ENCODE measurements around the gene RABGAP1L.
"Not testable (repeated sequence)": the region's sequence is repeated elsewhere in the genome, so short reads cannot be mapped to it uniquely, and the experiment has no call there.

Gene RABGAP1L

DNA sequence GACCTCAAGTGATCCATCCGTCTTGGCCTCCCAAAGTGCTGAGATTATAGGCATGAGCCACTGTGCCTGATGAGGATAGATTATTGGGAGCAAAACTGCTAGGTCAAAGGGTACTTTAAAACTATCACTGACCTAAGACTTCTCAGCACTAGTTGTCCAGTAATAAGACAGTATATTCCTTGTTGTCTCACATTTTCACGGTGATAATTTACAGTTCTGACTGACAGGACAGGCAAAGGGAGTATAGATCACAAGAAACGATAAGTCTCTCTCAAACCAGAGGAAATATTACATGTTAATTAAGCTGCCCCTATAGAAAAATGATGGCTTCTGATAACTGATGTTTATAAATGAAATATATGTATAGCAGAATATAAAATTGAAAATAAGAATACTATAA lies 860.2 kb downstream of the RABGAP1L start:
- no peak for DNase-seq

DNA sequence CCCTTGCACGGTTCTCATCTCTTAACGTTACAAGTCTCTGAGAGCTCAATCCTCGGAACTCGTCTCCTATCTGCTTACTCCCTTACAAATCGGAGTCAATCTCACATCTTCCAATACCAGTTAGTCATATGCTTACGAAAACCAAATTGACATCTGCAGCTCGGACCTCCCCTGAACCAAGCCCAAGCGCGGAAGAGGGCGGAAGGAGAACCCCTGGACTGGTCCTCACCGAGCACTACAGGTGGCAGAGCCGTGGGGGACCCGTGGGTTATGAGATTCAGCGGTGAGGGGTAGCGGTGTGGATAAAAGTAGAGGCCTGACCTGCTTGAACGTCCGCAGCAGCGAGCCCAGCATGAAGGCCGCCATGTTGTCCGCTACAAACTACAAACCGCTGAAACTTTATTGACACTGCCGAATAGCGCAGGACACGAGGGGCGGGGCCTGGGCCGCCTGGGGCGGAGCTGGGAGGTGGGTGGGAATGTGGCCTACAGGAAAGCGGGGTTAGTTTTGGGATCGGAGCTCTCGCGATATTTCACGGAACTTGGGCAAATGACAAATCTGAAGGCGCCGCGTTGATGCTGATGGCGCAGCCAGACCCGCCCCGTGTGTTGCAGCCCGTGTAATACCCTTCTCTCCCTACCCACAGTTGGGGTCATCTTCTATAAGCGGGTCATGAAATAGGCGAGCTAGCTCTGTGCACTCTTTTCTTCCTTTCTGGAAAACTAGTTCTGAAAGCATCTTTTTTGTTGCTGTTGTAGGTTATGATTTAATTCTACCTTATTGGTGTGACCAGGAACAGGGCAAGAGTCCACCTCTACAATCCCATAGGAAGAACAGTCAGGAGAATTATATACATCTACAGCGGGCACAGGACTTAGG lies 864.0 kb downstream of the RABGAP1L start, which contains the start of gene MRPS14:
MRPS14 (minus strand) TSS at position 383 of the 879 bp plus-strand sequence; CDS start at position 366, 17 bp downstream.
- DNase-seq: peak; percentile 97 to 99

DNA sequence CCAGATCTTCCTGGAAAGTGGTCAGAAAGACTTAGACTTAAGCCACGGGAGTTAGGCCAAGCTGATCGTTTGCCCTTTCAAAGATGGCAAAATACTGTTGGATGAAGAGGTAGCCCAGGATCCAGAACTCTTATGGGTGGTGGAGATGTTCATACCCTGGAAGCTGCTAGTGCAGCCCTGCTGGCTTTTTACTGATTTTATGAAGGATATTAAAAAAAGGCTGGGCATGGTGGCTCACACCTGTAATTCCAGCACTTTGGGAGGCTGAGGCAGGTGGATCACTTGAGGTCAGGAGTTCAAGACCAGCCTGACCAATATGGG lies 864.6 kb downstream of the RABGAP1L start:
- DNase-seq: not testable (repeated sequence)

DNA sequence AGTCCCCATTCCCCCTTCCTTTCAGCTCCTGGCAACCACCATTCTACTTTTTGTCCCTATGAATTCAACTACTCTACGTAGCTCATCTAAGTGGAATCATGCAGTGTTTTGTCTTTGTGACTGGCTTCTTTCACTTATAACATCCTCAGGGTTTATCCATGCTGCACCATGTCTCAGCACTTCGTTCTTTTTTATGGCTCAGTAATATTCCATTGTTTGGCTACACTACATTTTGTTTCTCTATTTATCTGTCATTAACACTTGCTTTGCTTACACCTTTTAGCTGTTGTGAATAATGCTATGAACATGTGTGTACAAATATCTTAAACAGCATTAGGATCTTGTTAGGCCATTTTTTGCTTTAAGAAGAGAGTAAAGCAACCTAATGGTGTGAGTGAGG lies 865.5 kb downstream of the RABGAP1L start:
- DNase-seq: no peak

DNA sequence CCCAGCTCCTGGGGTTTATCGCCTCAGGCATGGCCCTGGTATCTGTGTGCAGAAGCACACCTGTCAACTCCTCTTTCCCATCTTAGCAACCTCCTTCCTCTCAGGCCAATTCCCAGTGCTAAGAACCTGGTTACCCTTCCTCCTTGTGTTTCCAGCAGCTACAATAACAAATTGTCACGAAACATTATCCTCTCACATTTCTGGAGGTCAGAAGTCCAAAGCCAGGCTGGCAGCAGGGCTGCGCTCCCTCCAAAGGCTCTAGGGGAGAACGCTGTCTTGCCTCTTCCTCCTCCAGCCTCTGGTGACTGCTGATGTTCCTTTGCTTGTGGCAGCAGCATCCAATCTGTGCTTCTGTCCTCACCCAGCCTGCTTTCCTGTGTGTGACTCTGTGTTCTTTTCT lies 874.6 kb downstream of the RABGAP1L start:
- no peak for DNase-seq

DNA sequence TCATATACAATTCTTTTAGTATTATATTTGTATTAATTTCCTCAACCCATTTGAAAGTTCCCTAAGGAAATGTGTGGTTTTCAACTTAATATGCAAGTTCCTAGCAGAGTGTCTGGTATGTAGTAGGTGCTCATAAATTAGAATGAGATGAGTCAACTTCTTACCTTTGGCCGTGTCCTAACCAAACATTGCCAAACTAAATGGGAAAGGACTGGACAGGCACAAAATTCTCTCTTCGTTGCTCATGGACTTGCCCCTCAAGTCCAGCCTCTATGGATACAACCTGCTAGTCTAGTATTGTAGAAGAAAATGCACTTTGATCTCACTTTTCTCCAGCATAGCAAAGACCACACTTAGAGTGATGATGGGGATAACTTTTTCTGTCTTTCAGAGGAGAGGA lies 875.5 kb downstream of the RABGAP1L start:
- no peak for DNase-seq

DNA sequence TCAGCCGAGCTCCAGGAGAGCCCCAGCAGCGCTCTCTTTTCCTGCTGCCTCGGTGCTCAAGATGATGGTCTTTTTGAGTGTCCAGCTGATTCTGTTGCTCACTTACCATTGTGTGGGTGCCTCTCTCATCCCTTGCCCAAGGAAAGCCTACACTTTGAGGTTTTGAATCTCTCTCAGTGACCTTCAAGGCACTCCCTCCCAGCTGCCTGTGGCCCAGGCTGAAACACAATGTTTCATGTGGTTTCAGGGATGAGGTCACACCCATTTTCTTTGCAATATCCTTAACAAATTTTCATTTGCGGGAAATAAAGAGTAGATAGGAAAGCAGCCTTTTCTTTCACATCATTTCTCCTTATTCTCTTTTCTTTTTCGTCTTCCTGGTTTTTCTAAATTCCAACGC lies 876.5 kb downstream of the RABGAP1L start:
- DNase-seq: no peak

DNA sequence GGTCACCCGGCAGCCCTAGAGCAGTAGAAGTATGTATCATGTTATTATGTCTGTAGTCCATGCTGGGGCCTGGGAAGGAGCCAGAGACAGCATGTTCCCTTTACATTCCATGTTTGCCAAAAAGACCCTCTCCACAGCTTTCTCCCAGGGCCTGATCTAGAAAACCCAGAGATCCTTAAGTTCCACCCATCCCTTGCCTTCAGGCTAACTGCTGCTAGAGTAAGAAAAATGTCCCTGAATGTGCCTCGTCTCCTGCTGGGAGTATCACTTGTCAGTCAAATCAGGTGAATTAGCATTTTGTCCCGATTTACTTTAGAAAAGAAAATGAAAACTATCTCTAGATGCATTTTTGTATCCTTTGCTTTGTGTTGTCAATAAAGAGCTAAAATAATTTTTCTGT lies 877.2 kb downstream of the RABGAP1L start:
- no peak for DNase-seq

DNA sequence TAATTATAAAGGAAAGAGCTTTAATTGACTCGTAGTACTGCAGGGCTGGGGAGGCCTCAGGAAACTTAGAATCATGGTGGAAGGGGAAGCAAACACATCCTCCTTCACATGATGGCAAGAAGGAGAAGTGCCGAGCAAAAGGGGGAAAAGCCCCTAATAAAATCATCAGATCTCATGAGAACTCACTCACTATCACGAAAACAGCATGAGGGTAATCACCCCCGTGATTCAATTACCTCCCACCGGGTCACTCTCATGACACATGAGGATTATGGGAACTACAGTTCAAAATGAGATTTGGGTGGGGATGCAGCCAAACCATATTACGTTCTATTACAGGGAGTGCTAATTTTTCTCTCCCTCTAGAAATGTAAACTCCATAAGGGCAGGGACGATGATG lies 878.1 kb downstream of the RABGAP1L start:
- no peak for DNase-seq

DNA sequence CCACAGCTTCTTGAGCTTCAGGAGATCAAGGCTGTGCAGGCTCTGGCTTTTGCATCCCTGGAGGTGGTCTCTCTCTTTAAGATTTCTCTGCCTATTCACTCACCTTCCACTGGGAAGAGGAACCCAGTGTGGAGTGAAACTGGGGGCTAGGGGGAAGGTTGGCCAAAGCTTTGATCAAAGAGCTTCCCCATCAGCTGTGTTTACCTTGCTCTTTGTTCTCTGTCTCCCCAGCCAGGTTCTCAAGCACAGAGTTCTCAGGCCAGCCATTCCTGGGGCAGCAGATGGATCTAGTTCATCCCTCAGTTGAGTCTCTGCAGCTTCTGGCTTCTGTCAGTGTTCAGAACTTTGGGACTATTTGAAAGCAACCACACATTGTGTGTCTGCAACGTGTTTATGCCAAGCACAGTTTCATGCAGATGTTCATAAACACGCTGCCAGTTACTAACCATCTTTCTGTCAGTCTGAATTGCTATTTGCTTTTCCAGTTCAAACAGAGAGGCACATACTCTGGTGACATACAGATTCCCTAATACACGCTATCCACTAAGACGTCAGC lies 881.1 kb downstream of the RABGAP1L start:
- DNase-seq: no peak

DNA sequence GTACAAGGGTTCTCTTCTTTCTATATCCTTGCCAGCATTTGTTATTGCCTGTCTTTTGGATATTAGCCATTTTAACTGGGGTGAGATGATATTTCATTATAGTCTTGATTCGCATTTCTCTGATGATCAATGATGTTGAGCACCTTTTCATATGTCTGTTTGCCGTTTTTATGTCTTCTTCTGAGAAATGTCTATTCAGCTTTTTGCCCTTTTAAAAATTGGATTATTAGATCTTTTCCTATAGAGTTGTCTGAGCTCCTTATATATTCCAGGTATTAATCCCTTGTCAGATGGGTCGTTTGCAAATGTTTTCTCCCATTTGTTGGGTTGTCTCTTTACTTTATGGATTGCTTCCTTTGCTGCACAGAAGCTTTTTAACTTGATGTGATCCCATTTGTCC lies 883.3 kb downstream of the RABGAP1L start:
- DNase-seq: no peak

DNA sequence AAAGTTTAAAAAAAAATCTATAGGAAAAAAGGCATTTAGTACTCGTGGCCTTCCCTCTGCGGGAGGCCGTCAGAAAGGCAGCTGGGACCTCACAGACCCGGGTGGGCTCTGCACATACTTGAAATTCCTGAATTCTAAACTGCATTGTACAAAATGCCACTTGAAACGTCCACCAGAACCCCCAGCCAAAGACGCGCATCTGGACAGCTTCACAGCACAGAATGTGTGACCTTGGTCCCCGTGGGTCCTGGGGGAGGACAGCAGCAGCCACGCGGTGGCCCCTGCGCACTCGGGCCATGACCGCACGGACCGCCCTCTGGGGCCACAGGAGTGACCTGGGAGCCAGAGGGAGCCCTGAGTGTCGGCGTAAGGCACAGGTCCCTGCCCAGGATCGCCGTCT lies 884.5 kb downstream of the RABGAP1L start:
- no peak for DNase-seq

DNA sequence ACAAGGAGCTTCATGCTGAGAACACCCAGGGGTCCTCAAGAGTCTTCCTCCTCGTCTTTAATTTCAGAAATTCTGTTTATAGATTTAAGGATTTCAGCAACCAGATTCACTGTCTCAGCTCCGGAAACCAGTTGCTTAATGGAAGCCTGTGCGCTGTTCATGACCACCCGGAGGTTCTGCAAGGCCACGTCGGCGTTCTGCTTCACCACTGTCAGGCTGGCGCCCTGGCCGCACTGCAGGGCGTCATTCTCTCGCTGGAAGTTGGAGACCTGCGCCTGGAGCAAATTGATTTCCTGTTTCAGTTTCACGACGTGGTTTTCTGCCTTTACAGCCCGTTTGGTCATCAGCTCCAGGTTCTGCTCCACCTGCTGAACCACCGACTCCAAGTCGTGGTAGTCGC lies 885.3 kb downstream of the RABGAP1L start:
- not testable (repeated sequence) for DNase-seq

All from activated CD4-positive, alpha-beta T cell treated with anti-CD3 and anti-CD28 coated beads for 4 hours (primary cell).